NCI-H1105 treated with DMSO at 0.1 percent for 48 hours (cell line): ENCODE data around the gene RTL10.
A peak's percentile ranks its signal among the peaks of the same experiment; 100 is the strongest.

ENCODE experiments used
- DNase-seq: peaks from one replicate; lab custom pipeline; 2025; lab: John Stamatoyannopoulos, UW

Gene RTL10

DNA sequence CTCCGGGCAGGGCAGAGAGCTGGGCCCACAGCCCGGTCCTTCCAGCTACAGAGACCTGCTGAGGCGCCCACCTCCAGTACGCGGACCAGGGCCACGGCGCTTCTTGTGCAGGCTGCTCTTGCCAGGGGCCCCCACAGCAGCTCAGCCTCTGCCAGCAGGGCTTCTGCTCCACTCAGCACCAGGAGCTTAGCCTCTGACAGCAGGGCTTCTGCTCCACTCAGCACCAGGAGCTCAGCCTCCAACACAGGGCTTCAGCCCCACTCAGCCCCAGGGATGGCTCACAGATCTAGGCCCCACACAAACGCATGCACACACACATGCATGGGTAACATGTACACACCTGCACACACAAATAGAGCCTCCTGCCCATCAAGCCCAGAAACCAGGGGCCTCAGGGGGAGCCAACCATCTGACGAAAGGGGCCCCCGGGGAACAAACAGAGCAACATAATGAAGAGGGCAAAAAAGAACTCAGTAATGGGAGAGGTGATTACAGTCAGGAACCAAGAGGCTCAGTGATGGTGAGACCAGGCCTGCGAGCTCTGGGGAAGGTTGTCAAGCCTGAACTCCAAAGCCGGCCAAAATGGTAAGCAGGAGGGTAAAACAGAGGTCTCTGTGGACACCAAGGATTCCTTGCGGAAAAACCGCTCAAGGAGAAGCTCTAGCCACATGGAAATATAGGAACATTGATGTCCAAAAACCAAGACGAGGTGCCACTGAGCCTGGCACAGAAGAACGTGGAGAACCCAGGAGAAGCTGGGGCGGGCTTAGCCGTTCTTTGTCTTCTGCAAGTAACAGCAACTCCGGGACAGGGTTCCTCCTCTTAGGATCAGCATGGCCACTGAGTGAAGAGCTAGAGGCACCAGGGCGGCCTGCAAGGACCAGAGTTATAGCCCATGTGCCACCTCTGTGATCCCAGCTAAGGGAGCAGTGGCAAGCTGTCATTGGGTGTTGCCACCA, 46.5 kb downstream of the RTL10 start:
- no peak for DNase-seq

GRCh38 chr22:19807161-19807913, 47.3 kb downstream of the RTL10 start:
- no peak for DNase-seq

- DNase-seq, result peak; percentile 53
These were observed 48.2 kb downstream of the RTL10 start for GRCh38 chr22:19806213-19807160.

GRCh38 chr22:19805821-19806212, 48.9 kb downstream of the RTL10 start:
- no peak for DNase-seq
